ENCODE measurements around the gene TMA16.
"Not testable (repeated sequence)": the region's sequence is repeated elsewhere in the genome, so short reads cannot be mapped to it uniquely, and the experiment has no call there.

The TMA16 gene

GRCh38 chr4:163494360-163495241 is at the start of gene TMA16:
TSS of gene TMA16 (plus strand) at chr4:163494690. CDS start at chr4:163494802, 112 bp downstream.
- peak; percentile 88 to 90 for DNase-seq

GRCh38 chr4:163447023-163447422 is 47.5 kb upstream of the TMA16 start:
- DNase-seq = not testable (repeated sequence)

GRCh38 chr4:163447481-163447880 is 47.0 kb upstream of the TMA16 start:
- no peak for DNase-seq

- DNase-seq = no peak
Observed at GRCh38 chr4:163448540-163449203, 45.8 kb upstream of the TMA16 start.

GRCh38 chr4:163462556-163462955 is 31.9 kb upstream of the TMA16 start:
- no peak for DNase-seq

GRCh38 chr4:163467082-163467770 is 27.3 kb upstream of the TMA16 start:
- DNase-seq = no peak

GRCh38 chr4:163470391-163470790 is 24.1 kb upstream of the TMA16 start:
- no peak for DNase-seq

- DNase-seq = no peak
Observed at GRCh38 chr4:163473130-163473529, 21.4 kb upstream of the TMA16 start.

- DNase-seq = no peak
Observed at GRCh38 chr4:163473576-163473975, 20.9 kb upstream of the TMA16 start, which contains the start of gene TKTL2. TSS of gene TKTL2 (minus strand) at chr4:163473754. CDS start at chr4:163473734, 20 bp downstream.

- DNase-seq = no peak
Observed at GRCh38 chr4:163474027-163474426, 20.5 kb upstream of the TMA16 start.

- no peak for DNase-seq
Observed at GRCh38 chr4:163476761-163477438, 17.6 kb upstream of the TMA16 start.

- peak in 1 of 2 donors; percentile 3 for DNase-seq
Observed at GRCh38 chr4:163482190-163482589, 12.3 kb upstream of the TMA16 start.

GRCh38 chr4:163484906-163485305 is 9.6 kb upstream of the TMA16 start:
- peak; percentile 4 to 55 for DNase-seq

GRCh38 chr4:163485589-163485988 is 8.9 kb upstream of the TMA16 start:
- no peak for DNase-seq

- no peak for DNase-seq
Observed at GRCh38 chr4:163486321-163486720, 8.2 kb upstream of the TMA16 start.

- DNase-seq = no peak
Observed at GRCh38 chr4:163489929-163490328, 4.6 kb upstream of the TMA16 start.

- no peak for DNase-seq
Observed at GRCh38 chr4:163492951-163493504, 1.5 kb upstream of the TMA16 start.

GRCh38 chr4:163493643-163494359 is 689 bp upstream of the TMA16 start:
- no peak for DNase-seq

- DNase-seq = no peak
Observed at GRCh38 chr4:163495900-163496299, 1.4 kb downstream of the TMA16 start.

- DNase-seq = no peak
Observed at GRCh38 chr4:163500586-163500985, 6.1 kb downstream of the TMA16 start.

- no peak for DNase-seq
Observed at GRCh38 chr4:163505374-163505773, 10.9 kb downstream of the TMA16 start.

- DNase-seq = no peak
Observed at GRCh38 chr4:163515198-163515597, 20.7 kb downstream of the TMA16 start.

Measured in bone marrow (tissue), 2 donors.